Adipose tissue (tissue), 3 donors: ENCODE data around the gene SDHB. TPM values are rescaled to one million over a fixed set of nuclear protein-coding genes. Genes with fewer than 3 reads are reported as not detected.

Experiments used
- H3K27ac ChIP-seq: one replicate; pipeline ENCODE4 v1.5.1; 2013; ENCODE audit warnings: low read depth, low read length
- WGBS, 3 donors: extraction: QIAGEN DNeasy Blood & Tissue Kit; methylation state at CpG; one replicate each; pipeline ENCODE4 v1.1.7; 2013; 5-methylcytosine and 5-hydroxymethylcytosine counted together
- polyA plus RNA-seq, 3 donors: library from polyadenylated mRNA; stranded (reverse); fragments of 200-250 nt; gene quantifications; one replicate each; pipeline ENCODE4 v1.2.3, GENCODE V29; 2013
- donor health status: healthy with polysubstance abuse.
- donor health status: Bipolar disorder and iron deficiency.
- donor health status: healthy.

The SDHB gene
- polyA plus RNA-seq, 3 donors: 79.6 to 164 (median 122) TPM

- WGBS, 3 donors: 93 to 94% (median 93%) methylated on average over 21 to 24 of the region's 24 CpGs
- H3K27ac ChIP-seq: no peak overlapping the region
Observed at GRCh38 chr1:17004466-17005364, 49.1 kb downstream of the SDHB start.

DNA sequence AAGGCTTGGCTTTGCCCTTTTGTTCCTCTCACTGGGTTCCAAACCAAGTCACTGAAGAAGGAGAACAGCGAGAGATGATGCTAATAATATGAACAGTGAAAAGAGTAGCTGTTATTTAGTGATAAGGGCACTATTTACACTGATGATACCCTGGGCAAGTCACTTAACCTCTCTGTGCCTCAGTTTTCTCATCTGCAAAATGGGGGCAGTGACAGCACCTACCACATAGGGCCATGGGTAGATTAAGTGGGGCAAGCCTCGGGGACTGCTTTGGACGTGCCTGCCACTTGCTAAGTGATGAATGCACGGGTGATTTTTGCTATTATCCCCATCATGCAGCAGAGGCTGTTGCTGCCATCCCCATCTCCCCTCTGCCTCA lies 51.3 kb downstream of the SDHB start:
- no peak overlapping the region for H3K27ac ChIP-seq
- WGBS, 3 donors: 93 to 96% (median 95%) methylated on average over 4 of the region's 4 CpGs

DNA sequence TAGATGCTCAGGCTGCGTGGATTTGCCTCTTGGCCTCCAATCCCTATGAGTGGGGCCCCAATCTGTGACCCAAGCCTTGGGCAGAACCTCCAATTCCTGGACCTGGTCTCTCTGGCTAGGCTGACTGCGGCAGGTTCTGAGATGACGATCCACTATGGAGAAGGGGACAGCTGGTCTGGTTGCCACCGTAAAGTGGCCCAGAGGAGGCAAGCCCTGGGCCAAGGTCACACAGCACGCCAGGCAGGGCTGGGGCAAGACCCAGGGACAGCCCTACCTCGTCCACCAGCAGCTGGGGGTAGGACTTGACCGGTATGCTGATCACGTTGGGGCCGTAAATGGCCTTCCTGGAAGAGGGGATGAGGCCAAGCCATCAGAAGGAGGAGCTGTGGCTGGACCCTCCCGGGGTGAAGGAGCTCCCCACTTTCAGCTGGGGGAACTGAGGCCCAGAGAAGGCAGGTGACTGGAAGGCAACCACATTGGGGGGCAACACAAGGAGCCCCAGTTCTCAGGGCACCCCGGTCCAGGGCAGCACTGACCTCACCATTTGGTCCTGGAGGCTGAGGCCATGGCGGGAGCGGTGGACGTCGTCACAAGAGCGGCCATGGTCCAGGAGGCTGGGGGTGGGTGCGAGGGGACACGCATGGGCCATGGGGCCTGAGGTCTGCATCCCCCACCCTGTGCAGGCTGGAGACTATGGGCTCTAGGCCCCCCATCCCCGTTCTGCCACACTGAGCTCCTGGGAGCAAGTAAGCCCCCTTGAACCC lies 51.9 kb downstream of the SDHB start:
- WGBS, 3 donors: 91 to 96% (median 94%) methylated on average over 19 of the region's 19 CpGs
- no peak overlapping the region for H3K27ac ChIP-seq

DNA sequence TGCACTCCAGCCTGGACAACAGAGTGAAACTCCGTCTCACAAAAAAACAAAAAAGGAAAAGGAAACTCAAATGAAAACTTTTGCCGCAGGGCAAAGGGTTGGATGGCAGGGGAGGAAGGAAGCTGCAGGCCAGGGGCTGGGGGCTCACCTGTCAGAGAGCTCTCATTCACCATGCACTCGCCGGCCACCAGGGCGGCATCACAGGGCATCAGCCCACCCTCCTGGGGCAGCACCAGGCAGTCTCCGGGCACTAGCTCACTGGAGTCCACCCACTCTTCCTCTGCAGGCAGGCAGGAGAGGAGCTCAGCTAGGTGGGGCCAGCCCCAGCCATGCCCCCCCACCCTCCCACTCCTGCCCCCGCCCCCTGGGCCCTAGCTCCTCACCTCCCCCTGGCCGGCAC lies 54.0 kb downstream of the SDHB start:
- WGBS, 3 donors: 88 to 92% (median 90%) methylated on average over 7 to 8 of the region's 8 CpGs

GRCh38 chr1:16998589-16998988 lies 55.2 kb downstream of the SDHB start:
- WGBS, 3 donors: 71 to 83% (median 82%) methylated on average over 10 of the region's 10 CpGs
- no peak overlapping the region for H3K27ac ChIP-seq

More for the DNA sequence above, 54.0 kb downstream of the SDHB start:
- no peak overlapping the region for H3K27ac ChIP-seq

DNA sequence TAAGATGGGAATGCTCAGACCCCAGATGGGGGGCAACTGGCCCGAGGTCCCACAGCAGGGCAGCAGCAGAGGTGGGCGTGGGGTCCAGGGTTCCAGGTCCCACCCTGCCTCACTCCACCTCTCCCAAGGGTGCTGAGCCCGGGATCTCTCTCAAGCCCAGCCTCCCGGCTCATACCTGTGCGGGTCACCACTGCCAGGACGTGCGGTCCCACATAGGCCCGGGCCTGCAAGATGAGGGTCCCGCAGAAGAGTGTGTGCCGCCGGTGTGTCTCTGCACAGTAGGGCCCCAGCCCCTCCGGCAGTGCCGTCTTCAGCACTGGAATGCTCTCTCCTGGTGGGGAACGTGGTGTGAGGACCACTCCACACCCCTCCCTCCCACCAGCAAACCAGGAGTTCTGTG lies 57.0 kb downstream of the SDHB start:
- no peak overlapping the region for H3K27ac ChIP-seq
- WGBS, 3 donors: 93 to 98% (median 94%) methylated on average over 14 of the region's 14 CpGs

GRCh38 chr1:16993521-16994038 lies 60.3 kb downstream of the SDHB start:
- WGBS, 3 donors: 92 to 93% (median 93%) methylated on average over 15 of the region's 15 CpGs
- no peak overlapping the region for H3K27ac ChIP-seq

DNA sequence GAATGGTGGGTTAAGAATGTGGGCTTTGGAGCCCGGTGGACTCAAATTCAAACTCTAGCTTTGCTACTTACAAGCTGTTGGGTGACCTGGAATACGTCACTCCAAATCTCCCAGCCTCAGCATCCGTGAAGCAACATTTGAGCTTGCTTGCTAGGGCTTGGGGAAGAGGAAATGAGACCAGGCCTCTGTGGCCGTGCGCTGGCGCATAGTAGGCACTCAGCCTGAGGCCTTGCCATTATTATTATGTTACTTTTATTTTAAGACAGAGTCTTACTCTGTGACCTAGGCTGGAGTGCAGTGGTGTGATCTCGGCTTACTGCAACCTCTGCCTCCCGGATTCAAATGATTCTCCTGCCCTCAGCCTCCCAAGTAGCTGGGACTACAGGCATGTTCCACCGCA lies 61.2 kb downstream of the SDHB start:
- no peak overlapping the region for H3K27ac ChIP-seq
- WGBS, 3 donors: 91 to 93% (median 92%) methylated on average over 9 of the region's 9 CpGs

DNA sequence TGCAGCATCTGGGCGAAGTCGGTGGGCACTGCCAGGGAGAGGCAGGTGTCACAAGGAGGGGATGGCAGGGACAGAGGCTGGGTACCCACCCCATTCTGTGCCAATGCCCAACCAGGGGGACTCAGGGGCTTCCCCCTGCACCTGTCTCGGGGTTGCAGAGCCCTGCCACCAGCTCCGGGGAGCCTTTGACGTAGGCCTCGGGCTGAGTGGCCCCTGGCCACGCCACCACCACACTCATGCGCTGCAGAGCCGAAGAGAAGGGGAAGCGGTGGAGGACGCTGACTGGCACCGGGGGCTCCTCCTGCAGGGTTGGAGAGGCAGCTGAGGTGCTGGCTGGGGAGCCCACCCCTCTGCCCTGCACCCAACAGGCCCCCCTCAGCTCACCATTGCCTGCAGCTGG lies 61.7 kb downstream of the SDHB start:
- WGBS, 3 donors: 92 to 98% (median 96%) methylated on average over 8 to 12 of the region's 12 CpGs
- H3K27ac ChIP-seq: no peak overlapping the region

DNA sequence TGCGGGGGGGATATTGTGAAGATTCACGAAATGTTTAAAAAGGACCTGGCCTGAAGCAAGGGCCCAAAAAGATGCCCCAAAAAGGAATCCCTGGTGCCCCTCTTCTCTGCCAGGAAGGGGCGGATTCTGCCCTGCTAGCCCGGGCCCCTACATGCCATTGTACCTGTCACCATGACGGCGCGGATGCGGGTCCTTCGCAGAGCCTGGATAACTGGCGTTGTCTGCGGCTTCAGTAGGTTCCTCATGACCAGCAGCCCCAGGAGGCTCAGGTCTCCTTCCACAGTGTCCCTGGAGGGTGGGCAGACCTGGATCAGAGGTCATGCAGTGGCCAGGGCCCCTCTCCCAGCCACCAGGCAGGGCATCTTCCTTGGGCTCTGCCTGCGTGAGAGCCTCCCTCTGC lies 62.3 kb downstream of the SDHB start:
- no peak overlapping the region for H3K27ac ChIP-seq
- WGBS, 3 donors: 97 to 98% (median 97%) methylated on average over 9 to 12 of the region's 12 CpGs

GRCh38 chr1:16989676-16990391 lies 64.0 kb downstream of the SDHB start:
- 94 to 96% (median 95%) methylated on average over 21 to 22 of the region's 22 CpGs for WGBS, 3 donors
- no peak overlapping the region for H3K27ac ChIP-seq

DNA sequence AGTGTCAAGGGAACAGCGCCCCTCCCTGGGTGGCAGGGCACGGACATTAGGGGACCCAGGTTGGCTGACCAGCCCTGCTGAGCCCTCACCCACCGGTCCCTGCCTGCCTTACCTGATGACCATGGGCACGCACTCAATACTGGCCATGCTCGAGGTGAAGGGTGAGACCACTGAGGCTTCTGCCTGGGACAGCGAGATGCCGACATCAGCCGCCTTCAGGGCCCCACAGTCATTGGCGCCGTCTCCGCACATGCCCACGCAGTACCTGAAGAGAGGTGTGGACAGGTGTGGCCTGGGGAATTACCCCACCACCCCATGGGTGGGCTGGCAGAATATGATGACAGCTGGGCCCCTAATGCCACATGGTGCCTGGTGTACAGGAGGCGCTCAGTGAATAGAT lies 65.6 kb downstream of the SDHB start:
- 92 to 97% (median 93%) methylated on average over 13 of the region's 13 CpGs for WGBS, 3 donors
- no peak overlapping the region for H3K27ac ChIP-seq

DNA sequence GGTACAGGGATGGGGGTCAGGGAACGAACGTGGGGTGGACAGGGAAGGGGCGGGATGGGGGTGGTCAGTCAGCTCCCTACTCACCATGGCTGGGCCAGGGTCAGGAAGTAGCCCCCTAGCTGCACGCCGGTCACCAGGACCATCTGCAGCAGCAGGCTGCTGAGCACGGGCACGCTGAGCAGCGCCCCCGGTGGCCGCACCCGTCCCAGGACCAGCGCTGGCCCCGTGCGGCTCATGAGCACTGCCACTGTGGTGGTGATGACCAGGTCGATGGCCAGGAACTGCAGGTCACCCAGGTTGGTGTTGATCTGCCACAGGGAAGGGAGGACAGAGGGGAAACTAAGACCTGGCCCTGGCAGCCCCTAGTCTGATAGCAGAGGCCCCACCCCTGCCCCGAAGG lies 66.9 kb downstream of the SDHB start:
- no peak overlapping the region for H3K27ac ChIP-seq
- 75 to 90% (median 87%) methylated on average over 16 of the region's 16 CpGs for WGBS, 3 donors

- 87 to 91% (median 91%) methylated on average over 18 to 23 of the region's 23 CpGs for WGBS, 3 donors
- H3K27ac ChIP-seq: no peak overlapping the region
Observed at GRCh38 chr1:16986560-16986959, 67.3 kb downstream of the SDHB start.

DNA sequence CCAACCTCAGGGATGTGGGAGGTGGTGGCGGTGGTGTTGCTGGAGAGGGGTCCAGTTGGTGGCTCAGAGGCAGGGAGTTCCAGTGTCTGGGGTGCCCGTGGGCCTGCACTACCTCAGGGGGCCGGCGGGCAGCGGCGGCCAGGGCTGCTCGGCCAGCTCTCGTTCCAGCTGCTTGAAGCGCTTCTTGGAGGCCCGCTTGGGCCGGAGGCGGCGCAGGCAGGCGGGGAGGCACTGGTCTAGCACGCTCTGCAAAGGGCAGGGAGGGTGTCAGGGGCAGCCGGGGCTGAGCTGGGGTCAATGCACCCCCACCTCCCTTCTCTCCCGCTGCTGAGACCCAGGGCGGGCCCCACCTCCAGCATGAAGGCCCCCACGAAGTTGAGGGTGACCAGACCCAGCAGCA lies 67.7 kb downstream of the SDHB start:
- H3K27ac ChIP-seq: no peak overlapping the region
- 86 to 99% (median 94%) methylated on average over 12 to 19 of the region's 19 CpGs for WGBS, 3 donors

- no peak overlapping the region for H3K27ac ChIP-seq
- WGBS, 3 donors: 17 to 61% (median 20%) methylated on average over 7 of the region's 7 CpGs
Observed at GRCh38 chr1:16984717-16985116, 69.1 kb downstream of the SDHB start.

- H3K27ac ChIP-seq: no peak overlapping the region
- WGBS, 3 donors: 86 to 96% (median 96%) methylated on average over 4 of the region's 4 CpGs
Observed at GRCh38 chr1:16983649-16984048, 70.2 kb downstream of the SDHB start.

DNA sequence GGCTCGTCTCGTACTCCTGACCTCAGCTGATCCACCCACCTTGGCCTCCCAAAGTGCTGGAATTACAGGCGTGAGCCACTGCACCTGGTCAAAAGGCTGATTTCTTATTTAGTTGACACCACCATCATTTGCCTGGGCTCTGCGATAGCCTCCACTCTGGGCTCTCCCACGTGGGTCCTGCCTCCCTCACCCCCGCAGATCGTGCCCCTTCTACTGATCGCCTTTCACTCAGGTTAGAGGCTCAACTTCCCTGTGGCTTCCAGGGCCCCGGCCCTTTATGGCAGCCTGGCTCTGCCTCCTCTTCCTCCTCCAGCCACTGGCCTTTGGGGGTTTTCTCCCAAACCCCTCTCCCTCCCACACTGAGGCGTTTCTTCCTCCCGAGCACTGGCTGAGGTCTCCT lies 70.9 kb downstream of the SDHB start:
- H3K27ac ChIP-seq: no peak overlapping the region
- WGBS, 3 donors: 73 to 80% (median 74%) methylated on average over 11 of the region's 11 CpGs
